ENCODE data around the gene SMIM9. TPM values are rescaled to one million over a fixed set of nuclear protein-coding genes. Genes with fewer than 3 reads are reported as not detected.

Gene SMIM9
- total and polyA plus RNA-seq, 3 experiments from 2014 or later: not detected

- Histone ChIP-seq H3K4me1 (ENCODE audit: insufficient read depth, low read length) (no peaks in the 10 kb centered on the region), H3K4me3 (ENCODE audit: low read length) (no peak overlapping the region), H3K27me3 (ENCODE audit: insufficient read depth, low read length, poor library complexity, severe bottlenecking) (no peaks in the 10 kb centered on the region), H3K36me3 (ENCODE audit: insufficient read depth, low read length) (no peaks in the 10 kb centered on the region), H3K27ac (ENCODE audit: low read depth, low read length) (no peak overlapping the region), H3K9me3 (ENCODE audit: low read length) (no peaks in the 10 kb centered on the region)
- Mint-ChIP-seq H3K9me3 (peaks cover 0 to under 1% (median 0%) of the 10 kb centered on the region in 5 donors), H3K4me3 (no peak overlapping the region), H3K36me3 (no peaks in the 10 kb centered on the region), H3K27ac (no peak overlapping the region), H3K4me1 (peaks cover 6 to 14% (median 11%) of the 10 kb centered on the region in 3 donors), H3K27me3 (peaks cover 4 to 8% of the 10 kb centered on the region in 2 donors)
- ChIA-PET CTCF (no interaction called here), POLR2A (no interaction called here)
- DNase-seq: no peak
Measured at GRCh38 chrX:154812341-154813101, 21.9 kb downstream of the SMIM9 start.

- H3K36me3 Mint-ChIP-seq: no peaks in the 10 kb centered on the region
- H3K4me3 Mint-ChIP-seq: no peak overlapping the region
- Histone ChIP-seq H3K9me3 (ENCODE audit: low read length) (no peaks in the 10 kb centered on the region), H3K27ac (ENCODE audit: low read depth, low read length) (no peak overlapping the region), H3K4me1 (ENCODE audit: insufficient read depth, low read length) (no peaks in the 10 kb centered on the region), H3K36me3 (ENCODE audit: insufficient read depth, low read length) (no peaks in the 10 kb centered on the region), H3K27me3 (ENCODE audit: insufficient read depth, low read length, poor library complexity, severe bottlenecking) (no peaks in the 10 kb centered on the region), H3K4me3 (ENCODE audit: low read length) (no peak overlapping the region)
- peaks cover 4 to 5% of the 10 kb centered on the region in 2 donors for H3K27me3 Mint-ChIP-seq
- peaks cover 11 to 21% (median 18%) of the 10 kb centered on the region in 3 donors for H3K4me1 Mint-ChIP-seq
- CTCF ChIA-PET: no interaction called here
- POLR2A ChIA-PET: no interaction called here
- DNase-seq: no peak
- H3K27ac Mint-ChIP-seq: no peak overlapping the region
- peaks cover 0 to 2% (median 0%) of the 10 kb centered on the region in 5 donors for H3K9me3 Mint-ChIP-seq
Measured at GRCh38 chrX:154809939-154810665, 24.4 kb downstream of the SMIM9 start.

GRCh38 chrX:154806837-154807501 is 27.5 kb downstream of the SMIM9 start:
- Histone ChIP-seq H3K27me3 (ENCODE audit: insufficient read depth, low read length, poor library complexity, severe bottlenecking) (no peaks in the 10 kb centered on the region), H3K4me1 (ENCODE audit: insufficient read depth, low read length) (peaks cover 8% of the 10 kb centered on the region), H3K4me3 (ENCODE audit: low read length) (no peak overlapping the region), H3K36me3 (ENCODE audit: insufficient read depth, low read length) (no peaks in the 10 kb centered on the region), H3K27ac (ENCODE audit: low read depth, low read length) (no peak overlapping the region), H3K9me3 (ENCODE audit: low read length) (no peaks in the 10 kb centered on the region)
- Mint-ChIP-seq H3K4me3 (no peak overlapping the region), H3K4me1 (peaks cover 19 to 35% (median 24%) of the 10 kb centered on the region in 3 donors), H3K9me3 (peaks cover 0 to 2% (median 0%) of the 10 kb centered on the region in 5 donors), H3K36me3 (no peaks in the 10 kb centered on the region), H3K27ac (no peak overlapping the region), H3K27me3 (no peaks in the 10 kb centered on the region)
- DNase-seq: no peak
- CTCF ChIA-PET: interaction anchor here (0.8 kb wide), 1 partner anchor 58 kb away, joined by 4 read pairs; no protein-coding TSS in a partner anchor
- POLR2A ChIA-PET: no interaction called here

GRCh38 chrX:154805696-154806091 is 28.8 kb downstream of the SMIM9 start:
- no peaks in the 10 kb centered on the region for H3K36me3 Mint-ChIP-seq
- peak overlapping the region; percentile 67 for H3K27ac ChIP-seq (ENCODE audit: low read depth, low read length)
- peaks cover 21 to 38% (median 24%) of the 10 kb centered on the region in 3 donors for H3K4me1 Mint-ChIP-seq
- no peak for DNase-seq
- H3K4me3 ChIP-seq (ENCODE audit: low read length): peak overlapping the region; percentile 47
- ChIA-PET CTCF (no interaction called here), POLR2A (no interaction called here)
- no peaks in the 10 kb centered on the region for H3K9me3 ChIP-seq (ENCODE audit: low read length)
- peaks cover 10% of the 10 kb centered on the region for H3K4me1 ChIP-seq (ENCODE audit: insufficient read depth, low read length)
- peak overlapping the region; percentile 70 to 89 (median 83) for H3K4me3 Mint-ChIP-seq
- H3K9me3 Mint-ChIP-seq: peaks cover 0 to 2% (median 0%) of the 10 kb centered on the region in 5 donors
- H3K36me3 ChIP-seq (ENCODE audit: insufficient read depth, low read length): no peaks in the 10 kb centered on the region
- no peaks in the 10 kb centered on the region for H3K27me3 Mint-ChIP-seq
- H3K27me3 ChIP-seq (ENCODE audit: insufficient read depth, low read length, poor library complexity, severe bottlenecking): no peaks in the 10 kb centered on the region
- H3K27ac Mint-ChIP-seq: peak overlapping the region in 3 of 8 donors; percentile 42 to 55 (median 50)

GRCh38 chrX:154804957-154805695 is 29.3 kb downstream of the SMIM9 start, which contains the start of gene MPP1:
Gene MPP1 (minus strand): TSS chrX:154805485. CDS start chrX:154805373, 112 bp downstream.
- H3K36me3 ChIP-seq (ENCODE audit: insufficient read depth, low read length): no peaks in the 10 kb centered on the region
- H3K27me3 ChIP-seq (ENCODE audit: insufficient read depth, low read length, poor library complexity, severe bottlenecking): no peaks in the 10 kb centered on the region
- no peaks in the 10 kb centered on the region for H3K9me3 ChIP-seq (ENCODE audit: low read length)
- DNase-seq: peak; percentile 68 to 82 (median 74)
- H3K36me3 Mint-ChIP-seq: no peaks in the 10 kb centered on the region
- H3K4me1 ChIP-seq (ENCODE audit: insufficient read depth, low read length): peaks cover 16% of the 10 kb centered on the region
- H3K27ac Mint-ChIP-seq: peak within 1 kb of the TSS in 4 of 8 donors; percentile 50 to 78 (median 54)
- peak within 1 kb of the TSS; percentile 47 for H3K4me3 ChIP-seq (ENCODE audit: low read length)
- ChIA-PET POLR2A (no interaction called here), CTCF (no interaction called here)
- H3K9me3 Mint-ChIP-seq: peaks cover 0 to 2% (median 0%) of the 10 kb centered on the region in 5 donors
- peak within 1 kb of the TSS; percentile 75 for H3K27ac ChIP-seq (ENCODE audit: low read depth, low read length)
- peak within 1 kb of the TSS; percentile 70 to 89 (median 83) for H3K4me3 Mint-ChIP-seq
- peaks cover 21 to 35% (median 24%) of the 10 kb centered on the region in 3 donors for H3K4me1 Mint-ChIP-seq
- H3K27me3 Mint-ChIP-seq: no peaks in the 10 kb centered on the region

GRCh38 chrX:154804261-154804956 is 30.1 kb downstream of the SMIM9 start:
- H3K36me3 ChIP-seq (ENCODE audit: insufficient read depth, low read length): no peaks in the 10 kb centered on the region
- Mint-ChIP-seq H3K27ac (peak overlapping the region in 4 of 8 donors; percentile 2 to 78 (median 42)), H3K36me3 (no peaks in the 10 kb centered on the region), H3K4me3 (peak overlapping the region; percentile 70 to 89 (median 81)), H3K9me3 (peaks cover 0 to 2% (median 0%) of the 10 kb centered on the region in 5 donors), H3K4me1 (peaks cover 18 to 29% (median 18%) of the 10 kb centered on the region in 3 donors), H3K27me3 (no peaks in the 10 kb centered on the region)
- DNase-seq: no peak
- peak overlapping the region; percentile 75 for H3K27ac ChIP-seq (ENCODE audit: low read depth, low read length)
- H3K9me3 ChIP-seq (ENCODE audit: low read length): no peaks in the 10 kb centered on the region
- H3K27me3 ChIP-seq (ENCODE audit: insufficient read depth, low read length, poor library complexity, severe bottlenecking): no peaks in the 10 kb centered on the region
- ChIA-PET POLR2A (no interaction called here), CTCF (no interaction called here)
- H3K4me3 ChIP-seq (ENCODE audit: low read length): peak overlapping the region; percentile 47
- H3K4me1 ChIP-seq (ENCODE audit: insufficient read depth, low read length): peaks cover 23% of the 10 kb centered on the region

GRCh38 chrX:154802947-154803346 is 31.5 kb downstream of the SMIM9 start:
- no peak overlapping the region for H3K4me3 ChIP-seq (ENCODE audit: low read length)
- H3K9me3 ChIP-seq (ENCODE audit: low read length): no peaks in the 10 kb centered on the region
- POLR2A ChIA-PET: no interaction called here
- Mint-ChIP-seq H3K36me3 (peaks cover 0 to 1% (median 0%) of the 10 kb centered on the region in 3 donors), H3K27me3 (no peaks in the 10 kb centered on the region), H3K27ac (no peak overlapping the region), H3K9me3 (peaks cover 0 to 2% (median 0%) of the 10 kb centered on the region in 5 donors), H3K4me3 (peak overlapping the region in 1 of 7 donors; percentile 6), H3K4me1 (peaks cover 18 to 25% (median 18%) of the 10 kb centered on the region in 3 donors)
- H3K27ac ChIP-seq (ENCODE audit: low read depth, low read length): peak overlapping the region; percentile 75
- H3K36me3 ChIP-seq (ENCODE audit: insufficient read depth, low read length): no peaks in the 10 kb centered on the region
- CTCF ChIA-PET: interaction anchor here (1.0 kb wide), 1 partner anchor 37 kb away, joined by 3 read pairs; no protein-coding TSS in a partner anchor
- DNase-seq: no peak
- H3K27me3 ChIP-seq (ENCODE audit: insufficient read depth, low read length, poor library complexity, severe bottlenecking): no peaks in the 10 kb centered on the region
- H3K4me1 ChIP-seq (ENCODE audit: insufficient read depth, low read length): peaks cover 27% of the 10 kb centered on the region
